Ishikawa (cell line): ENCODE data around the gene SYT1.

Experiments
- CEBPB ChIP-seq: IDR thresholded peaks from 2 replicates; pipeline ENCODE4 v1.6.1; 2012
- EGR1 ChIP-seq: IDR thresholded peaks from 2 replicates; pipeline ENCODE4 v1.6.1; 2012
- EP300 ChIP-seq: IDR thresholded peaks from 2 replicates; pipeline ENCODE4 v1.6.1; 2012; ENCODE audit warnings: borderline replicate concordance
- NFIC ChIP-seq: IDR thresholded peaks from 2 replicates; pipeline ENCODE4 v1.6.1; 2012
- RAD21 ChIP-seq: IDR thresholded peaks from 2 replicates; pipeline ENCODE4 v1.6.1; 2012; ENCODE audit warnings: low read depth
- REST ChIP-seq: IDR thresholded peaks from 2 replicates; pipeline ENCODE4 v1.6.1; 2012; ENCODE audit warnings: low read depth, mild to moderate bottlenecking
- TAF1 ChIP-seq: IDR thresholded peaks from 2 replicates; pipeline ENCODE4 v1.6.1; 2012; ENCODE audit warnings: low read depth, mild to moderate bottlenecking
- YY1 ChIP-seq: IDR thresholded peaks from 2 replicates; pipeline ENCODE4 v1.6.1; 2012; ENCODE audit warnings: low read depth

GRCh38 chr12:78938341-78939084 lies 73.9 kb downstream of the SYT1 start:
- TF ChIP-seq RAD21: no peak
- TF ChIP-seq EP300: no peak
- no peak for TF ChIP-seq TAF1
- TF ChIP-seq EGR1: no peak
- TF ChIP-seq YY1: no peak
- no peak for TF ChIP-seq NFIC
- TF ChIP-seq CEBPB: no peak
- no peak for TF ChIP-seq REST
